A549 (cell line): ENCODE measurements around the gene BTBD18. TPM values are rescaled to one million over a fixed set of nuclear protein-coding genes. Genes with fewer than 3 reads are reported as not detected.

Experiments
- ATAC-seq, 2 experiments: fragments of 200-7000 bp in 1 of 2; fragments of >200 bp in 1 of 2; cut with Nextera tagmentation in 1 of 2; cut with Tn5 transposase in 1 of 2; 3 replicates each; pipeline versions ENCODE4 v1.8.0 to v1.9.1; 2018 to 2020; ENCODE audit warnings: mild to moderate bottlenecking in 1 of 2, moderate library complexity in 1 of 2
- CTCF ChIA-PET: fragments of 300-600 bp; sonication (Branson Sonifier 250); formaldehyde crosslinking; extraction: SDS; loops from one replicate; lab custom pipeline; 2021; ENCODE audit warnings: antibody characterized with exemption, inconsistent platforms; lab: Yijun Ruan, JAX
- POLR2A ChIA-PET: fragments of 350-600 bp; formaldehyde crosslinking; extraction: SDS; loops from one replicate; lab custom pipeline; 2021; ENCODE audit warnings: antibody characterized with exemption, inconsistent platforms; lab: Yijun Ruan, JAX
- DNase-seq, 2 experiments: peaks; one replicate each; pipeline versions ENCODE4 v3.0.0 to v3.0.0-alpha.2; 2011 to 2016; ENCODE audit warnings: low read depth in 1 of 2, low spot score in 1 of 2
- FAIRE-seq: peaks from 2 replicates; lab custom pipeline; 2011; peaks lifted over from hg19 to GRCh38; lab: Jason Lieb, UNC
- H3K27ac ChIP-seq, 2 experiments: fragments of >200 bp; sonication (Bioruptor Twin); formaldehyde crosslinking; 3 replicates each; pipeline ENCODE4 v1.5.1; 2016 to 2017
- H3K4me1 ChIP-seq: fragments of >200 bp; sonication (Bioruptor Twin); formaldehyde crosslinking; 3 replicates; pipeline ENCODE4 v1.6.1; 2016
- H3K4me2 ChIP-seq: fragments of >200 bp; sonication (Bioruptor Twin); formaldehyde crosslinking; 3 replicates; pipeline ENCODE4 v1.6.1; 2016
- H3K4me3 ChIP-seq: fragments of >200 bp; sonication (Bioruptor Twin); formaldehyde crosslinking; 3 replicates; pipeline ENCODE4 v1.5.1; 2016
- H3K9me3 ChIP-seq: fragments of >200 bp; sonication (Bioruptor Twin); formaldehyde crosslinking; 3 replicates; pipeline ENCODE4 v1.6.1; 2016
- BCL3 ChIP-seq: fragments of >200 bp; sonication (Bioruptor Twin); formaldehyde crosslinking; IDR thresholded peaks from 3 replicates; pipeline ENCODE4 v1.6.1; 2016
- BHLHE40 ChIP-seq: IDR thresholded peaks from 2 replicates; pipeline ENCODE4 v1.6.1; 2012; ENCODE audit warnings: low read depth, low read length, inconsistent platforms
- CHD4 ChIP-seq: fragments of 200-600 bp; sonication (generic); IDR thresholded peaks from 2 replicates; pipeline ENCODE4 v1.6.1; 2016; ENCODE audit warnings: antibody characterized with exemption, mild to moderate bottlenecking, borderline replicate concordance
- EHF ChIP-seq: fragments of 250-450 bp; sonication (Bioruptor Pico); IDR thresholded peaks from 2 replicates; pipeline ENCODE4 v1.5.0; 2020; ENCODE audit warnings: mild to moderate bottlenecking
- EHMT2 ChIP-seq: fragments of 200-600 bp; sonication (generic); IDR thresholded peaks from 2 replicates; pipeline ENCODE4 v1.6.1; 2016; ENCODE audit warnings: antibody characterized with exemption, low read depth, mild to moderate bottlenecking, moderate library complexity
- ESRRA ChIP-seq: fragments of 150-350 bp; IDR thresholded peaks from 2 replicates; pipeline ENCODE4 v1.6.1; 2014; ENCODE audit warnings: mild to moderate bottlenecking, low read length, borderline replicate concordance
- HDAC2 ChIP-seq: fragments of 200-600 bp; sonication (generic); IDR thresholded peaks from 2 replicates; pipeline ENCODE4 v1.6.1; 2016
- HEYL ChIP-seq: fragments of 250-450 bp; sonication (Bioruptor Pico); IDR thresholded peaks from 2 replicates; pipeline ENCODE4 v1.8.0; 2021; ENCODE audit warnings: mild to moderate bottlenecking, moderate library complexity
- HOXB13 ChIP-seq: fragments of 250-450 bp; sonication (Bioruptor Pico); IDR thresholded peaks from 2 replicates; pipeline ENCODE4 v1.5.0; 2020; ENCODE audit warnings: low read depth, mild to moderate bottlenecking, moderate library complexity
- JUN ChIP-seq, 2 experiments: fragments of >200 bp; sonication (Bioruptor Twin); formaldehyde crosslinking; IDR thresholded peaks; 2 replicates in 1 of 2; 3 replicates in 1 of 2; pipeline ENCODE4 v1.6.1; 2016 to 2017
- JUNB ChIP-seq: fragments of >200 bp; sonication (Bioruptor Twin); formaldehyde crosslinking; IDR thresholded peaks from 2 replicates; pipeline ENCODE4 v1.6.1; 2016
- MAFK ChIP-seq: fragments of 450-650 bp; IDR thresholded peaks from 2 replicates; pipeline ENCODE4 v1.6.1; 2014; ENCODE audit not compliant: partially characterized antibody
- MAZ ChIP-seq: fragments of 150-350 bp; IDR thresholded peaks from 2 replicates; pipeline ENCODE4 v1.6.1; 2014; ENCODE audit warnings: antibody characterized with exemption, low read depth, low read length, borderline replicate concordance
- NR3C1 ChIP-seq: fragments of >200 bp; sonication (Bioruptor Twin); formaldehyde crosslinking; IDR thresholded peaks from 3 replicates; pipeline ENCODE4 v1.6.1; 2017
- PHF8 ChIP-seq: fragments of 200-600 bp; sonication (generic); IDR thresholded peaks from 2 replicates; pipeline ENCODE4 v1.6.1; 2016; ENCODE audit warnings: low read depth, mild to moderate bottlenecking, antibody characterized with exemption, moderate library complexity, borderline replicate concordance
- POLR2A ChIP-seq: IDR thresholded peaks from 2 replicates; pipeline ENCODE4 v1.6.1; 2012; ENCODE audit warnings: mild to moderate bottlenecking, low read length
- RARB ChIP-seq: fragments of 250-450 bp; sonication (Bioruptor Pico); IDR thresholded peaks from 2 replicates; pipeline ENCODE4 v1.8.0; 2021; ENCODE audit warnings: mild to moderate bottlenecking, moderate library complexity
- RCOR1 ChIP-seq: fragments of 150-350 bp; IDR thresholded peaks from 2 replicates; pipeline ENCODE4 v1.6.1; 2014; ENCODE audit warnings: antibody characterized with exemption, low read length, low read depth
- RFX5 ChIP-seq: fragments of 450-650 bp; IDR thresholded peaks from 2 replicates; pipeline ENCODE4 v1.7.1; 2014; ENCODE audit warnings: antibody characterized with exemption, mild to moderate bottlenecking, moderate library complexity
- SMC3 ChIP-seq: fragments of >200 bp; sonication (Bioruptor Twin); formaldehyde crosslinking; IDR thresholded peaks from 3 replicates; pipeline ENCODE4 v1.6.1; 2018; ENCODE audit warnings: inconsistent platforms
- ZC3H11A ChIP-seq: fragments of 450-650 bp; IDR thresholded peaks from 2 replicates; pipeline ENCODE4 v1.6.1; 2014; ENCODE audit warnings: antibody characterized with exemption, mild to moderate bottlenecking
- ZNF302 ChIP-seq: fragments of 250-450 bp; sonication (Bioruptor Pico); IDR thresholded peaks from 2 replicates; pipeline ENCODE4 v1.9.0; 2021; ENCODE audit warnings: inconsistent platforms, mild to moderate bottlenecking, moderate library complexity
- ZSCAN20 ChIP-seq: fragments of 250-450 bp; sonication (Bioruptor Pico); IDR thresholded peaks from 2 replicates; pipeline ENCODE4 v1.8.0; 2022; ENCODE audit warnings: mild to moderate bottlenecking, moderate library complexity
- WGBS: methylation state at CpG from one replicate; pipeline ENCODE4 v1.1.6; 2017; ENCODE audit errors: missing lambda C conversion rate; 5-methylcytosine and 5-hydroxymethylcytosine counted together
- polyA plus RNA-seq, 4 experiments: library from polyadenylated mRNA; depleted of rRNA in 3 of 4; stranded (reverse); fragments of >200 nt; fragmentation: RNase III in 1 of 4; extraction: RNeasy Plus Mini Kit Qiagen cat#74134 plus additional on column Dnase treatment in 1 of 4; gene quantifications; 2 replicates in 3 of 4; 3 replicates in 1 of 4; pipeline ENCODE4 v1.2.3, GENCODE V29; 2011 to 2017
- TF ChIP-seq, protein P1 (sequence below): fragments of 450-650 bp; IDR thresholded peaks from 2 replicates; pipeline ENCODE4 v1.6.1; 2014; ENCODE audit warnings: antibody characterized with exemption
- TF ChIP-seq, protein P2 (sequence below): fragments of 200-600 bp; sonication (generic); IDR thresholded peaks from 2 replicates; pipeline ENCODE4 v1.6.1; 2016; ENCODE audit warnings: antibody characterized with exemption, mild to moderate bottlenecking, moderate library complexity
- TF ChIP-seq, protein P3 (sequence below): fragments of >200 bp; sonication (Bioruptor Twin); formaldehyde crosslinking; IDR thresholded peaks from 2 replicates; pipeline ENCODE4 v1.6.1; 2016
- TF ChIP-seq, protein P4 (sequence below): IDR thresholded peaks from 2 replicates; pipeline ENCODE4 v1.6.1; 2012

Gene BTBD18
- polyA plus RNA-seq, 2 of the 4 experiments (the other 2 are of a cell fraction), result not detected

DNA sequence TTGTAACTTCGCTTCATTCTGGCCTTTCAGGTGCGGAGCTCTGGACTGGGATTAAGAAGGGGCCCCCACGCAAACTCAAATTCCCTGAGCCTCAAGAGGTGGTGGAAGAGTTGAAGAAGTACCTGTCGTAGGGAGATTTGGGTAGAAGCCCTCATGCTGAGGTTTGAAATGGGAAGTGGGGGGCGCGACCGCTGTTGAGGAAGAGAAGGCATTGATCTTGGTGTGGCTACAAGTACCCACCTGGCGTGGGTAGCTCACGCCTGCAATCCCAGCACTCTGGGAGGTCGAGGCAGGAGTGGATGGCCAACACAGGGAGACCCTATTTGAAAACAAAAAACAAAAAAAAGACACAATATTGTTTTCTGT, 9.5 kb downstream of the BTBD18 start:
- ATAC-seq, result no peak
- H3K4me1 ChIP-seq, result peaks cover 14% of the 10 kb centered on the region
- no peak for FAIRE-seq
- peak overlapping the region; percentile 82 for H3K4me2 ChIP-seq
- TF ChIP-seq ZSCAN20 (CRISPR knock-in tag) (no peak), POLR2A (no peak), HDAC2 (no peak), ZNF302 (CRISPR knock-in tag) (no peak)
- TF ChIP-seq, protein P1, sequence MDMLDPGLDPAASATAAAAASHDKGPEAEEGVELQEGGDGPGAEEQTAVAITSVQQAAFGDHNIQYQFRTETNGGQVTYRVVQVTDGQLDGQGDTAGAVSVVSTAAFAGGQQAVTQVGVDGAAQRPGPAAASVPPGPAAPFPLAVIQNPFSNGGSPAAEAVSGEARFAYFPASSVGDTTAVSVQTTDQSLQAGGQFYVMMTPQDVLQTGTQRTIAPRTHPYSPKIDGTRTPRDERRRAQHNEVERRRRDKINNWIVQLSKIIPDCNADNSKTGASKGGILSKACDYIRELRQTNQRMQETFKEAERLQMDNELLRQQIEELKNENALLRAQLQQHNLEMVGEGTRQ, result no peak
- no peaks in the 10 kb centered on the region for H3K9me3 ChIP-seq
- peak overlapping the region; percentile 90 to 95 for H3K27ac ChIP-seq
- H3K4me3 ChIP-seq, result peak overlapping the region; percentile 88
- no peak for DNase-seq
- 7% methylated on average over 10 of the region's 10 CpGs for WGBS
- ChIA-PET POLR2A (interaction anchor here (1.1 to 2.3 kb wide), 10 partner anchors 9 to 406 kb away, joined by 3 to 23 read pairs (median 8); partner anchors contain the start of genes BTBD18, CTNND1, MED19 and SSRP1), CTCF (interaction anchor here (0.6 to 2.9 kb wide), 4 partner anchors 9 to 59 kb away, joined by 3 to 24 read pairs (median 12); partner anchors contain the start of gene BTBD18)

DNA sequence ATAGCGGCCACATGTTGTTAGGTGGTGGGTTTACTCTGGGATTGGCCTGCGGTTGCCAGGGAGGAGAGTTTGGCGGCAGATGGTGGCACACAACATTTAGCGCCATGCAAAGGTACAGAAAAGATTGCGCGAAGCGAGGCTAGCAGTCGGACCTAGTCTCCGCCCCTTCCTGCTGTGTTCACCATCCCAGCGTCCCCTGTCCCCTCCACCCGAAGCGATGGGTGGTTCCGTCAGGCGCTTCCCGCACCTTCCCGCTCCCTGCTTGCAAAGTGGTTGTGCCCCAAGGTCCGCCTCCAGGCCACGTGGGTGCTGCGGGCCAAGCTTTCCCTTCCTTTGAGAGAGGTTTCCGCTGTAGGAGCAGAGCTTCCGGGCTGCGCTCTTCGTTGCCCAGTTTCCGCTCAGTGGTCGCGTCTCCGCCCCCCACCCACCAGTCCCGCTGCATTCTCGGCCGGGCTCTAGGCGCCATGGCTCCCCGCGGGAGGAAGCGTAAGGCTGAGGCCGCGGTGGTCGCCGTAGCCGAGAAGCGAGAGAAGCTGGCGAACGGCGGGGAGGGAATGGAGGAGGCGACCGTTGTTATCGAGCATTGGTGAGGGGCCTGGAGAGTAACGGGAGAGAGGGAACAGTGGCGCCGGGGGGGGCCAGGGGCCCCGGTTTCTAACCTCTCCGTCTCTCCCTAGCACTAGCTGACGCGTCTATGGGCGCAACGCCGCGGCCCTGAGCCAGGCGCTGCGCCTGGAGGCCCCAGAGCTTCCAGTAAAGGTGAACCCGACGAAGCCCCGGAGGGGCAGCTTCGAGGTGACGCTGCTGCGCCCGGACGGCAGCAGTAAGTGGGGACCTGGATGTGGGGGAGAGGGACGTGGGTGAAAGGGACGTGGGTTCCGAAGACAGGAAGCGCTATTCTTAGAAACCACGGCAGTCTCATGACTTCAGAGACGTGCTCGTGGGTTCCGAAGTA, 10.2 kb downstream of the BTBD18 start, which contains the start of gene SELENOH:
TSS of gene SELENOH (plus strand) at position 360 of the 955 bp plus-strand sequence. CDS start at position 465, 105 bp downstream.
- FAIRE-seq (peak; percentile 73), ATAC-seq (peak; percentile 97 to 98), DNase-seq (peak; percentile 94 to 98)
- H3K4me3 ChIP-seq, result peak within 1 kb of the TSS; percentile 88
- peaks cover 14% of the 10 kb centered on the region for H3K4me1 ChIP-seq
- H3K27ac ChIP-seq, result peak within 1 kb of the TSS; percentile 90 to 95
- 2% methylated on average over 45 of the region's 75 CpGs for WGBS
- POLR2A ChIA-PET, result interaction anchor here (0.6 to 2.3 kb wide), 18 partner anchors 10 to 416 kb away, joined by 3 to 23 read pairs (median 4); partner anchors contain the start of genes BTBD18, CTNND1, MED19 and SSRP1
- CTCF ChIA-PET, result interaction anchor here (0.6 to 2.9 kb wide), 4 partner anchors 10 to 60 kb away, joined by 3 to 24 read pairs (median 12); partner anchors contain the start of gene BTBD18
- H3K9me3 ChIP-seq, result no peaks in the 10 kb centered on the region
- H3K4me2 ChIP-seq, result peak within 1 kb of the TSS; percentile 88
- TF ChIP-seq JUNB (no peak), ZSCAN20 (CRISPR knock-in tag) (no peak), ZNF302 (CRISPR knock-in tag) (no peak), RARB (CRISPR knock-in tag) (no peak; the same call in 1 of the 2 replicates), HOXB13 (CRISPR knock-in tag) (no peak), EHF (CRISPR knock-in tag) (no peak), ESRRA (no peak), BCL3 (peak; percentile 67; the same call in 1 of the 3 replicates), HEYL (CRISPR knock-in tag) (no peak), RCOR1 (no peak), PHF8 (peak; percentile 73; the same call in 1 of the 2 replicates), EHMT2 (no peak), MAFK (no peak), CHD4 (no peak), RFX5 (peak; percentile 92), ZC3H11A (no peak), MAZ (0 out of 2 replicates have a peak, but pooled peaks have one; percentile 76), SMC3 (0 out of 3 replicates have a peak, but pooled peaks have one; percentile 27), BHLHE40 (no peak), NR3C1 (no peak), JUN (IDR thresholded peaks at IDR 0.05) (peak; percentile 82 to 97)
- TF ChIP-seq, protein P1, result peak; percentile 89
- TF ChIP-seq, protein P2, sequence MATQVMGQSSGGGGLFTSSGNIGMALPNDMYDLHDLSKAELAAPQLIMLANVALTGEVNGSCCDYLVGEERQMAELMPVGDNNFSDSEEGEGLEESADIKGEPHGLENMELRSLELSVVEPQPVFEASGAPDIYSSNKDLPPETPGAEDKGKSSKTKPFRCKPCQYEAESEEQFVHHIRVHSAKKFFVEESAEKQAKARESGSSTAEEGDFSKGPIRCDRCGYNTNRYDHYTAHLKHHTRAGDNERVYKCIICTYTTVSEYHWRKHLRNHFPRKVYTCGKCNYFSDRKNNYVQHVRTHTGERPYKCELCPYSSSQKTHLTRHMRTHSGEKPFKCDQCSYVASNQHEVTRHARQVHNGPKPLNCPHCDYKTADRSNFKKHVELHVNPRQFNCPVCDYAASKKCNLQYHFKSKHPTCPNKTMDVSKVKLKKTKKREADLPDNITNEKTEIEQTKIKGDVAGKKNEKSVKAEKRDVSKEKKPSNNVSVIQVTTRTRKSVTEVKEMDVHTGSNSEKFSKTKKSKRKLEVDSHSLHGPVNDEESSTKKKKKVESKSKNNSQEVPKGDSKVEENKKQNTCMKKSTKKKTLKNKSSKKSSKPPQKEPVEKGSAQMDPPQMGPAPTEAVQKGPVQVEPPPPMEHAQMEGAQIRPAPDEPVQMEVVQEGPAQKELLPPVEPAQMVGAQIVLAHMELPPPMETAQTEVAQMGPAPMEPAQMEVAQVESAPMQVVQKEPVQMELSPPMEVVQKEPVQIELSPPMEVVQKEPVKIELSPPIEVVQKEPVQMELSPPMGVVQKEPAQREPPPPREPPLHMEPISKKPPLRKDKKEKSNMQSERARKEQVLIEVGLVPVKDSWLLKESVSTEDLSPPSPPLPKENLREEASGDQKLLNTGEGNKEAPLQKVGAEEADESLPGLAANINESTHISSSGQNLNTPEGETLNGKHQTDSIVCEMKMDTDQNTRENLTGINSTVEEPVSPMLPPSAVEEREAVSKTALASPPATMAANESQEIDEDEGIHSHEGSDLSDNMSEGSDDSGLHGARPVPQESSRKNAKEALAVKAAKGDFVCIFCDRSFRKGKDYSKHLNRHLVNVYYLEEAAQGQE, result peak; percentile 35; the same call in 1 of the 2 replicates
- TF ChIP-seq, protein P3, sequence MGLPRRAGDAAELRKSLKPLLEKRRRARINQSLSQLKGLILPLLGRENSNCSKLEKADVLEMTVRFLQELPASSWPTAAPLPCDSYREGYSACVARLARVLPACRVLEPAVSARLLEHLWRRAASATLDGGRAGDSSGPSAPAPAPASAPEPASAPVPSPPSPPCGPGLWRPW, result no peak
- TF ChIP-seq, protein P4, sequence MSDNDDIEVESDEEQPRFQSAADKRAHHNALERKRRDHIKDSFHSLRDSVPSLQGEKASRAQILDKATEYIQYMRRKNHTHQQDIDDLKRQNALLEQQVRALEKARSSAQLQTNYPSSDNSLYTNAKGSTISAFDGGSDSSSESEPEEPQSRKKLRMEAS, result peak; percentile 98
